HL-60 (cell line): ENCODE measurements around the gene STATH.

Experiments used
- POLR2AphosphoS5 ChIP-seq: IDR thresholded peaks from 2 replicates; pipeline ENCODE4 v1.6.1; 2012; ENCODE audit warnings: low read depth
- TF ChIP-seq, protein P1 (sequence below): IDR thresholded peaks from one replicate; pipeline ENCODE4 v1.5.1; 2011; ENCODE audit warnings: low read length, control low read depth, inconsistent platforms; ENCODE audit not compliant: insufficient read depth

DNA sequence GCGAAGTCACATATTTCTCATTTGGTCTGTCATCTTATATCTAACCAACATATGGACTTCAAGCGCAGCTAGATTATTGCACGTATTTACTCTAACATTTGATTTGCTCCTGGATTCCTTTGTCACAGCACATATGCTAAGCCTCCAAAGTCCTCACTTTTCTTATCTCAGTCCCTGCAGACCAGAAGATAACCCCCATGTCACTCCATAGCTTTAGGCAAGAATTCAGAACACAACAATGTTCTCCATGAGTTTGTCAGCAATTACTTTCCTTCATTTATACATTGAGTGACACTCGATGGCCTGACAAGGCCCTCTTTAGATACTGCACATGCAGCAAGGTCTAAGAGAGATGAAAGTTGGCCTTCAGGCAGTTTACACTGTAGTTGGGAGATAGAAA is 4.8 kb upstream of the STATH start:
- TF ChIP-seq, protein P1, sequence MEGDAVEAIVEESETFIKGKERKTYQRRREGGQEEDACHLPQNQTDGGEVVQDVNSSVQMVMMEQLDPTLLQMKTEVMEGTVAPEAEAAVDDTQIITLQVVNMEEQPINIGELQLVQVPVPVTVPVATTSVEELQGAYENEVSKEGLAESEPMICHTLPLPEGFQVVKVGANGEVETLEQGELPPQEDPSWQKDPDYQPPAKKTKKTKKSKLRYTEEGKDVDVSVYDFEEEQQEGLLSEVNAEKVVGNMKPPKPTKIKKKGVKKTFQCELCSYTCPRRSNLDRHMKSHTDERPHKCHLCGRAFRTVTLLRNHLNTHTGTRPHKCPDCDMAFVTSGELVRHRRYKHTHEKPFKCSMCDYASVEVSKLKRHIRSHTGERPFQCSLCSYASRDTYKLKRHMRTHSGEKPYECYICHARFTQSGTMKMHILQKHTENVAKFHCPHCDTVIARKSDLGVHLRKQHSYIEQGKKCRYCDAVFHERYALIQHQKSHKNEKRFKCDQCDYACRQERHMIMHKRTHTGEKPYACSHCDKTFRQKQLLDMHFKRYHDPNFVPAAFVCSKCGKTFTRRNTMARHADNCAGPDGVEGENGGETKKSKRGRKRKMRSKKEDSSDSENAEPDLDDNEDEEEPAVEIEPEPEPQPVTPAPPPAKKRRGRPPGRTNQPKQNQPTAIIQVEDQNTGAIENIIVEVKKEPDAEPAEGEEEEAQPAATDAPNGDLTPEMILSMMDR = no peak
- no peak for TF ChIP-seq POLR2AphosphoS5
